ENCODE data around the gene HCFC2. TPM values are rescaled to one million over a fixed set of nuclear protein-coding genes. Genes with fewer than 3 reads are reported as not detected.

The HCFC2 gene
- total and polyA plus RNA-seq, 9 of the 15 experiments (the other 6 are each of a cell fraction or from before 2014, with no cell fraction given) = 1.2 to 6.5 (median 3.8) TPM

DNA sequence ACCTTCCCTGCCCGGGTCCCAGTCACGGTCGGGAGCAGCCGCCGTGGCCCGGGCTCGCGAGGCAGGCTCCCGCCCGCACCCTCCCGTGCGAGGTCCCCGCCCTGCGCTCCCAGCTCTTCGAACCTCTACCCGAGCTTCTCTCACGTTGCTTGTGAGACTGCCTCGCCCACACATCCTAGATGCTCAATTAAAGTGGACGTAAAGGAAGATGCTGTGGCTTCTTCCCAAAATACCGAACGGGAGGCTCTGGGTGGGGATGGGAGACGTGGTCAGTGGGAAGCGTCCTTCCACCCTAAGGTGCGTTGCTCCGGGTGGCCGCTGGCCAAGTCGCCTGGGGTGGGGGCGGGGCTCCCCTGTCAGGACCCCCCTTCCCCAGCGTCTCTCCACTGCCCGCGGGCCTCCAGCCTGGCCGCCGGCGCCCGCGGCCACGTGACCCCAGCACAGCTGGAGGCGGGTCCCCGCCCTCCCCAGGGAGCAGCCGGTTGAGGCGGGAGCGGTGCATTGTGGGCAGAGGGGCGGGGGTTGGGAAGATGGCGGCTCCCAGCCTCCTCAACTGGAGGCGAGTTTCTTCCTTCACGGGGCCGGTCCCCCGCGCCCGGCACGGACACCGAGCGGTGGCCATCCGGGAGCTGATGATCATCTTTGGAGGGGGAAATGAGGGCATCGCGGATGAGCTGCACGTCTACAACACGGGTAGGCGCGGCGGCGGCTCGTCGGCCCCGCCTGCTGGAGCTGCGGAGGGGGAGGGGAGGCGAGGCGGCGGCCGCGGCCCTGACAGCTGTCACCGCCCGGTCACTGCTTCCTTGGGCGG is at the start of gene HCFC2 (continued):
- TF ChIP-seq, protein P1, sequence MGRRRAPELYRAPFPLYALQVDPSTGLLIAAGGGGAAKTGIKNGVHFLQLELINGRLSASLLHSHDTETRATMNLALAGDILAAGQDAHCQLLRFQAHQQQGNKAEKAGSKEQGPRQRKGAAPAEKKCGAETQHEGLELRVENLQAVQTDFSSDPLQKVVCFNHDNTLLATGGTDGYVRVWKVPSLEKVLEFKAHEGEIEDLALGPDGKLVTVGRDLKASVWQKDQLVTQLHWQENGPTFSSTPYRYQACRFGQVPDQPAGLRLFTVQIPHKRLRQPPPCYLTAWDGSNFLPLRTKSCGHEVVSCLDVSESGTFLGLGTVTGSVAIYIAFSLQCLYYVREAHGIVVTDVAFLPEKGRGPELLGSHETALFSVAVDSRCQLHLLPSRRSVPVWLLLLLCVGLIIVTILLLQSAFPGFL (CRISPR knock-in tag; IDR thresholded peaks at IDR 0.05) = no peak
- TF ChIP-seq PURB (CRISPR knock-in tag; IDR thresholded peaks at IDR 0.05; ENCODE audit: low read depth) (no peak), GABPB2 (CRISPR knock-in tag; conservative IDR thresholded peaks at IDR 0.05) (no peak), PHF20 (IDR thresholded peaks at IDR 0.05; ENCODE audit: partially characterized antibody) (peak; percentile 92), PYGO2 (tag; IDR thresholded peaks at IDR 0.05) (no peak), MXI1 (IDR thresholded peaks at IDR 0.05; ENCODE audit: low read depth, low read length) (peak; percentile 80), ZNF766 (CRISPR knock-in tag; conservative IDR thresholded peaks at IDR 0.05) (0 out of 2 replicates have a peak, but pooled peaks have one; percentile 18), KLF10 (CRISPR knock-in tag; IDR thresholded peaks at IDR 0.05) (no peak), ZNF584 (CRISPR knock-in tag; IDR thresholded peaks at IDR 0.05; ENCODE audit: low read depth) (no peak), PCBP2 (IDR thresholded peaks at IDR 0.05; ENCODE audit: low read depth, low read length, poor library complexity, severe bottlenecking) (peak; percentile 17), SMARCA5 (IDR thresholded peaks at IDR 0.05) (0 out of 2 replicates have a peak, but pooled peaks have one; percentile 20), ATF7 (IDR thresholded peaks at IDR 0.05) (peak; percentile 82), PHB (CRISPR knock-in tag; IDR thresholded peaks at IDR 0.05) (no peak), SMAD2 (IDR thresholded peaks at IDR 0.05; ENCODE audit: low read depth, low read length) (no peak), RBM15 (IDR thresholded peaks at IDR 0.05; ENCODE audit: insufficient read depth, low read length) (no peak), NR1H2 (CRISPR knock-in tag; IDR thresholded peaks at IDR 0.05) (no peak)
- TF ChIP-seq, protein P2, sequence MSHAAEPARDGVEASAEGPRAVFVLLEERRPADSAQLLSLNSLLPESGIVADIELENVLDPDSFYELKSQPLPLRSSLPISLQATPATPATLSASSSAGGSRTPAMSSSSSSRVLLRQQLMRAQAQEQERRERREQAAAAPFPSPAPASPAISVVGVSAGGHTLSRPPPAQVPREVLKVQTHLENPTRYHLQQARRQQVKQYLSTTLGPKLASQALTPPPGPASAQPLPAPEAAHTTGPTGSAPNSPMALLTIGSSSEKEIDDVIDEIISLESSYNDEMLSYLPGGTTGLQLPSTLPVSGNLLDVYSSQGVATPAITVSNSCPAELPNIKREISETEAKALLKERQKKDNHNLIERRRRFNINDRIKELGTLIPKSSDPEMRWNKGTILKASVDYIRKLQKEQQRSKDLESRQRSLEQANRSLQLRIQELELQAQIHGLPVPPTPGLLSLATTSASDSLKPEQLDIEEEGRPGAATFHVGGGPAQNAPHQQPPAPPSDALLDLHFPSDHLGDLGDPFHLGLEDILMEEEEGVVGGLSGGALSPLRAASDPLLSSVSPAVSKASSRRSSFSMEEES (CRISPR knock-in tag; IDR thresholded peaks at IDR 0.05) = peak; percentile 95
- TF ChIP-seq, protein P3, sequence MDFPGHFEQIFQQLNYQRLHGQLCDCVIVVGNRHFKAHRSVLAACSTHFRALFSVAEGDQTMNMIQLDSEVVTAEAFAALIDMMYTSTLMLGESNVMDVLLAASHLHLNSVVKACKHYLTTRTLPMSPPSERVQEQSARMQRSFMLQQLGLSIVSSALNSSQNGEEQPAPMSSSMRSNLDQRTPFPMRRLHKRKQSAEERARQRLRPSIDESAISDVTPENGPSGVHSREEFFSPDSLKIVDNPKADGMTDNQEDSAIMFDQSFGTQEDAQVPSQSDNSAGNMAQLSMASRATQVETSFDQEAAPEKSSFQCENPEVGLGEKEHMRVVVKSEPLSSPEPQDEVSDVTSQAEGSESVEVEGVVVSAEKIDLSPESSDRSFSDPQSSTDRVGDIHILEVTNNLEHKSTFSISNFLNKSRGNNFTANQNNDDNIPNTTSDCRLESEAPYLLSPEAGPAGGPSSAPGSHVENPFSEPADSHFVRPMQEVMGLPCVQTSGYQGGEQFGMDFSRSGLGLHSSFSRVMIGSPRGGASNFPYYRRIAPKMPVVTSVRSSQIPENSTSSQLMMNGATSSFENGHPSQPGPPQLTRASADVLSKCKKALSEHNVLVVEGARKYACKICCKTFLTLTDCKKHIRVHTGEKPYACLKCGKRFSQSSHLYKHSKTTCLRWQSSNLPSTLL (IDR thresholded peaks at IDR 0.05) = no peak
- TF ChIP-seq, protein P4, sequence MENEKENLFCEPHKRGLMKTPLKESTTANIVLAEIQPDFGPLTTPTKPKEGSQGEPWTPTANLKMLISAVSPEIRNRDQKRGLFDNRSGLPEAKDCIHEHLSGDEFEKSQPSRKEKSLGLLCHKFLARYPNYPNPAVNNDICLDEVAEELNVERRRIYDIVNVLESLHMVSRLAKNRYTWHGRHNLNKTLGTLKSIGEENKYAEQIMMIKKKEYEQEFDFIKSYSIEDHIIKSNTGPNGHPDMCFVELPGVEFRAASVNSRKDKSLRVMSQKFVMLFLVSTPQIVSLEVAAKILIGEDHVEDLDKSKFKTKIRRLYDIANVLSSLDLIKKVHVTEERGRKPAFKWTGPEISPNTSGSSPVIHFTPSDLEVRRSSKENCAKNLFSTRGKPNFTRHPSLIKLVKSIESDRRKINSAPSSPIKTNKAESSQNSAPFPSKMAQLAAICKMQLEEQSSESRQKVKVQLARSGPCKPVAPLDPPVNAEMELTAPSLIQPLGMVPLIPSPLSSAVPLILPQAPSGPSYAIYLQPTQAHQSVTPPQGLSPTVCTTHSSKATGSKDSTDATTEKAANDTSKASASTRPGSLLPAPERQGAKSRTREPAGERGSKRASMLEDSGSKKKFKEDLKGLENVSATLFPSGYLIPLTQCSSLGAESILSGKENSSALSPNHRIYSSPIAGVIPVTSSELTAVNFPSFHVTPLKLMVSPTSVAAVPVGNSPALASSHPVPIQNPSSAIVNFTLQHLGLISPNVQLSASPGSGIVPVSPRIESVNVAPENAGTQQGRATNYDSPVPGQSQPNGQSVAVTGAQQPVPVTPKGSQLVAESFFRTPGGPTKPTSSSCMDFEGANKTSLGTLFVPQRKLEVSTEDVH (IDR thresholded peaks at IDR 0.05; ENCODE audit: low read depth, partially characterized antibody) = peak; percentile 43
- TF ChIP-seq, protein P5, sequence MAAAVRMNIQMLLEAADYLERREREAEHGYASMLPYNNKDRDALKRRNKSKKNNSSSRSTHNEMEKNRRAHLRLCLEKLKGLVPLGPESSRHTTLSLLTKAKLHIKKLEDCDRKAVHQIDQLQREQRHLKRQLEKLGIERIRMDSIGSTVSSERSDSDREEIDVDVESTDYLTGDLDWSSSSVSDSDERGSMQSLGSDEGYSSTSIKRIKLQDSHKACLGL (CRISPR knock-in tag; IDR thresholded peaks at IDR 0.05; ENCODE audit: borderline replicate concordance, poor library complexity, severe bottlenecking) = peak; percentile 94
